Measurements from ENCODE around the gene AMD1.
"Not testable (repeated sequence)": the region's sequence is repeated elsewhere in the genome, so short reads cannot be mapped to it uniquely, and the experiment has no call there.

The AMD1 gene

DNA sequence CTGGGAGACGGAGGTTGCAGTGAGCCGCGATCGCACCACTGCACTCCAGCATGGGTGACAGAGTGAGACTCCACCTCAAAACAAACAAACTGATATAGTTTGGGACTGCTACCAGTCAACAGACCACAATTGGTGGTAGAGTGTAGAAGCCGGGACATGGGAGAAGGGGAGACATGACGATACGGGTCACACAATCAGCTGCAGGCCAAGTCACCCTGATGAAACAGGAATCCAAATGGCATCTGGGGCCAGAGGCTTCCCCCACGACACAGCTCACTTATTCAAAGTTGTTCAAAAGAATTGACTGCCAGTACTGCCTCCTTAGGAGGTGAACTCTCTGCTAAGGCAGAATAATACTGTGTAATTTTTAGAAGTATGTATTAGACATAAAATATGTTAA, 27.5 kb downstream of the AMD1 start:
- no peak for TF ChIP-seq CTCF (IDR thresholded peaks at IDR 0.05; ENCODE audit: low read depth, low read length)
- DNase-seq (ENCODE audit: extremely low read depth, low read depth), result no peak

- not testable (repeated sequence) for DNase-seq (ENCODE audit: extremely low read depth, low read depth)
Observed at GRCh38 chr6:110906273-110906672, 31.7 kb downstream of the AMD1 start.

DNA sequence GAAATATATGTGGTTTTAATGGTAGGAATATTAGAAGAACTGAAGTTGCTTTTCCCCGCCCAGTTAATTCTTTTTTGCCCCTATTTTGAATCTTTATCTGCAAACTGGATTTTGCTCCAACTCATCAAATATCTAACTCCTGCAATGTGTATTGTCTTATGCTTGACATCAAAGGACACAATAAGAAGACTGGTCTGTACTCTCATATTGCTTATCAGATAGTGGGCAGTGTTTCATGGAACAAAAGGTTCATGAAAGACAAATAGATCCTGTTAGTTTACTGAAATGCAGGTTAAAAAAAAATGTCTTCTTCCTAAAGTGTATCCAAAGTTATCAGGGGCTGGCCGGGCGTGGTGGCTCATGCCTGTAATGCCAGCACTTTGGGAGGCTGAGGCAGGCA, 56.2 kb downstream of the AMD1 start:
- no peak for TF ChIP-seq CTCF (IDR thresholded peaks at IDR 0.05; ENCODE audit: low read depth, low read length)
- no peak for DNase-seq (ENCODE audit: extremely low read depth, low read depth)

GRCh38 chr6:110933912-110934311, 59.3 kb downstream of the AMD1 start:
- TF ChIP-seq CTCF (IDR thresholded peaks at IDR 0.05; ENCODE audit: low read depth, low read length), result no peak
- no peak for DNase-seq (ENCODE audit: extremely low read depth, low read depth)

DNA sequence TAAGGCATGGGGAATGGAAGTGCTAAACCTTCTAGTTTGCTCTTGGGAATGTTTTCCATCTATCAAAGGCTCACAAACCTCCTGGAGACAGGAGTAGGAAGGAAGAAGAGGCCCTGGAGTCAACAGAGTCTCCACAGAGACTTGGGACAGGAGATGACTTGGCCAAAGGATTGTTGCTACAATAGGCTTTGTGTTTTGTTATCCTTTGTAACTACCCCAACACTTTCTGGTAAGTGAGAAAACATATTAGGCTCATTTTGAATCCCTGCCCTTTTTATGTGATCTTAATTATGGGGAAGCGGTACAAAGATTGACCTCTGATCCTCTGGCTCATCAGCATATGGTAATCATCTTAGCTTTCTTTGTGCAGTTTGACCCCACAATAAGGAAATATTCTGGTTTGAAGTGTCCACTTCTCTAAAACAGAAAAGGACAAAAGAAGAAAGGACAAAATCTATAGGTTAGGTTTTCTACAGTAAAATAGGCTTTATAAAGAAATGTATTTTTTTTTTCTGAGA, 59.9 kb downstream of the AMD1 start:
- no peak for DNase-seq (ENCODE audit: extremely low read depth, low read depth)
- no peak for TF ChIP-seq CTCF (IDR thresholded peaks at IDR 0.05; ENCODE audit: low read depth, low read length)

GRCh38 chr6:110935171-110935570, 60.6 kb downstream of the AMD1 start:
- no peak for DNase-seq (ENCODE audit: extremely low read depth, low read depth)
- TF ChIP-seq CTCF (IDR thresholded peaks at IDR 0.05; ENCODE audit: low read depth, low read length), result no peak

DNA sequence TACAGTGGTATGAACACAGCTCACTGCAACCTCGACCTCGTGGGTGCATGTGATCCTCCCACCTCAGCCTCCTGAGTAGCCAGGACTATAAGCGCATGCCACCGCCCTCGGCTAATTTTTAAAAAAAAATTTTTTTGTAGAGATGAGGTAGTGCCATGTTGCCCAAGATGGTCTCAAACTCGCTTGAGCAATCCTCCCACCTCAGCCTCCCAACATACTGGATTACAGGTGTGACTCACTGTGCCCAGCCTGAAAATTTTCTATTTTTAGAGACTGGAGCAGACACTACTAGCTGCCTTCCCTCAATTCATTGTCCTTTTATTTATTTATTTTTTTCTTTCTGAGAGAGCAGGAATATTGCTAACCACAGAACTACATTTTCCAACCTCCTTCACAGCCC, 63.6 kb downstream of the AMD1 start:
- TF ChIP-seq CTCF (IDR thresholded peaks at IDR 0.05; ENCODE audit: low read depth, low read length), result no peak
- DNase-seq (ENCODE audit: extremely low read depth, low read depth), result no peak

DNA sequence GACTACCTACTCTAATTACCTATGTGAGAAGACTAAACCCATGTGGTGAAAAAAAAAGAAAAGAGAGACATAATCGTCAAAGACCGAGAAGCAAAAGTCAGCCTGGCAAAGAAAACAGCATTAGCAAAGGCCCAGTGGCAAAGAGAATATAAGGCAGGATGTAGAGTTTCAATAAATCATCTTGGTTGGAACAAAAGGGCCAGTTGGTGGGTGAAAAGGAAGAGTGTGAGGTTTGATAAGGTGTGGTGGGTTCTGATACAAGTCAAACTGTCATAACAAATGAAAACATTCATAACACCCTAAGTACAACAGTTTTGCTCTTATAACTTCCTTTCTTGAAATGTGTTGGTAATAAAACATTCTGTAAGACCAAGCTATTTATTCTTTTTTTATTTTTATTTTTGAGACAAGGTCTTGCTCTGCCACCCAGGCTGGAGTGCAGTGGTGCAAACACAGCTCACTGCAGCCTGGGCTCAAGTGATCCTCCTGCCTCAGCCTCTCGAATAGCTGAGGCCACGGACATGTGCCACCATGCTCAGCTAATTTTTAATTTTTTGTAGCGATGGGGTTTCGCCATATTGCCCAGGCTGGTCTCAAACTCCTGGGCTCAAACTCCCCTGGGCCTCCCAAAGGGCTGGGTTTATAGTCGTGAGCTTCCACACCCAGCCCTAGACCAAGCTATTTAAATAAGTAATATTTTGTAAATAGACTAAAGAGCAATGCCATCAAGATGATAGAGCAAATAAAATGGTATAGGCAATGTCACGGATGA, 65.0 kb downstream of the AMD1 start:
- DNase-seq (ENCODE audit: extremely low read depth, low read depth), result no peak
- no peak for TF ChIP-seq CTCF (IDR thresholded peaks at IDR 0.05; ENCODE audit: low read depth, low read length)
